HG02970 (cell line): ENCODE data around the gene NUP85.
"Not testable (repeated sequence)": the region's sequence is repeated elsewhere in the genome, so short reads cannot be mapped to it uniquely, and the experiment has no call there.

Source experiments
- ATAC-seq: cut with Tn5 transposase; IDR thresholded peaks from one replicate; pipeline ENCODE4 v1.9.1; 2021; ENCODE audit warnings: mild to moderate bottlenecking, moderate library complexity, moderate number of reproducible peaks; ENCODE audit not compliant: unreplicated experiment, low FRiP score

Gene NUP85

GRCh38 chr17:75199886-75200618, 5.4 kb upstream of the NUP85 start:
- no peak for ATAC-seq

GRCh38 chr17:75205793-75206163, 299 bp downstream of the NUP85 start:
- ATAC-seq, result no peak

- ATAC-seq, result not testable (repeated sequence)
Observed at GRCh38 chr17:75207050-75207407, 1.6 kb downstream of the NUP85 start.

GRCh38 chr17:75207760-75208159, 2.3 kb downstream of the NUP85 start:
- ATAC-seq, result no peak

GRCh38 chr17:75208161-75208560, 2.7 kb downstream of the NUP85 start:
- no peak for ATAC-seq

GRCh38 chr17:75209061-75209460, 3.6 kb downstream of the NUP85 start:
- ATAC-seq, result no peak

- ATAC-seq, result no peak
Observed at GRCh38 chr17:75218131-75218530, 12.7 kb downstream of the NUP85 start.

GRCh38 chr17:75219815-75220214, 14.3 kb downstream of the NUP85 start:
- ATAC-seq, result no peak

- no peak for ATAC-seq
Observed at GRCh38 chr17:75225016-75225415, 19.5 kb downstream of the NUP85 start.

- ATAC-seq, result no peak
Observed at GRCh38 chr17:75227729-75228128, 22.2 kb downstream of the NUP85 start.

- ATAC-seq, result no peak
Observed at GRCh38 chr17:75228305-75228704, 22.8 kb downstream of the NUP85 start.

- ATAC-seq, result no peak
Observed at GRCh38 chr17:75228847-75229246, 23.4 kb downstream of the NUP85 start.

GRCh38 chr17:75231071-75231470, 25.6 kb downstream of the NUP85 start:
- ATAC-seq, result no peak

- no peak for ATAC-seq
Observed at GRCh38 chr17:75231741-75232464, 26.4 kb downstream of the NUP85 start.

GRCh38 chr17:75232786-75233185, 27.3 kb downstream of the NUP85 start:
- ATAC-seq, result no peak

- ATAC-seq, result no peak
Observed at GRCh38 chr17:75237100-75238014, 31.9 kb downstream of the NUP85 start.

- no peak for ATAC-seq
Observed at GRCh38 chr17:75238020-75238580, 32.6 kb downstream of the NUP85 start.

- no peak for ATAC-seq
Observed at GRCh38 chr17:75238684-75239191, 33.3 kb downstream of the NUP85 start.

GRCh38 chr17:75239214-75239613, 33.7 kb downstream of the NUP85 start:
- no peak for ATAC-seq

GRCh38 chr17:75239778-75240393, 34.4 kb downstream of the NUP85 start:
- ATAC-seq, result no peak
